Measurements from ENCODE around the gene RNF207. TPM values are rescaled to one million over a fixed set of nuclear protein-coding genes. Genes with fewer than 3 reads are reported as not detected.

The RNF207 gene
- total and polyA plus RNA-seq, 2 of the 8 experiments (the other 6 are each of a cell fraction or from before 2014, with no cell fraction given) = 3.9 to 5.4 TPM

- Histone ChIP-seq H3K4me3 (ENCODE audit: extremely low read depth in 1 of 4, insufficient read depth in 2 of 4, low read depth in 3 of 4, low read length in 4 of 4) (no peak overlapping the region), H3K56ac (replicated peaks; ENCODE audit: insufficient read length, low read depth, low read length) (no peak overlapping the region), H3K14ac (ENCODE audit: insufficient read length) (no peak overlapping the region), H3K27me3 (replicated peaks in 1 of 4; ENCODE audit: control insufficient read depth in 3 of 4, extremely low read depth in 1 of 4, insufficient read depth in 3 of 4, low read length in 3 of 4) (no peaks in the 10 kb centered on the region; a peak in 1 of 7 replicates), H3K36me3 (ENCODE audit: control insufficient read depth in 2 of 4, insufficient read depth in 4 of 4, low read length in 3 of 4) (no peaks in the 10 kb centered on the region), H4K91ac (replicated peaks; ENCODE audit: insufficient read length, low read length) (no peak overlapping the region), H2AFZ (ENCODE audit: low read length) (no peak overlapping the region), H3K23me2 (ENCODE audit: low read depth, low read length) (peaks cover 16% of the 10 kb centered on the region; the same call in 1 of the 2 replicates), H3K4me2 (ENCODE audit: insufficient read depth in 1 of 2, low read depth in 2 of 2, low read length in 2 of 2) (no peak overlapping the region), H3K23ac (ENCODE audit: insufficient read length) (no peak overlapping the region), H4K20me1 (replicated peaks in 1 of 2; ENCODE audit: control insufficient read depth in 1 of 2, insufficient read depth in 2 of 2, low read length in 2 of 2) (peaks cover 0 to 12% of the 10 kb centered on the region in 2 experiments), H3K27ac (ENCODE audit: low read depth, low read length) (no peak overlapping the region), H3K4ac (replicated peaks; ENCODE audit: insufficient read length, low read depth, low read length) (no peak overlapping the region), H3K9ac (replicated peaks in 1 of 4; ENCODE audit: extremely low read depth in 1 of 4, low read depth in 3 of 4, low read length in 3 of 4) (no peak overlapping the region), H2AK5ac (ENCODE audit: low read depth, low read length) (no peak overlapping the region), H2BK5ac (ENCODE audit: low read depth, low read length) (no peak overlapping the region), H2BK12ac (ENCODE audit: low read depth, low read length) (0 out of 2 replicates have a peak overlapping the region, but pooled peaks have one; percentile 50), H2BK120ac (replicated peaks; ENCODE audit: low read depth, low read length) (no peak overlapping the region), H3K79me2 (ENCODE audit: control insufficient read depth in 1 of 2, insufficient read depth in 2 of 2, low read length in 2 of 2) (no peaks in the 10 kb centered on the region), H2BK20ac (ENCODE audit: low read length) (no peak overlapping the region), H3K4me1 (replicated peaks in 1 of 4; ENCODE audit: control insufficient read depth in 3 of 4, insufficient read depth in 4 of 4, low read length in 3 of 4) (no peaks in the 10 kb centered on the region; a peak in 1 of 7 replicates), H4K5ac (ENCODE audit: insufficient read length, low read depth, low read length) (no peak overlapping the region), H3K18ac (ENCODE audit: extremely low read depth, low read length) (no peak overlapping the region), H4K8ac (ENCODE audit: extremely low read depth, insufficient read depth, low read length) (no peak overlapping the region), H2BK15ac (ENCODE audit: low read length) (no peak overlapping the region), H3K79me1 (ENCODE audit: low read depth, low read length) (no peaks in the 10 kb centered on the region), H3K9me3 (ENCODE audit: insufficient read depth in 2 of 2, low read depth in 1 of 2, low read length in 1 of 2) (no peaks in the 10 kb centered on the region)
- POLR2A ChIA-PET (ENCODE audit: partially characterized antibody) = interaction anchor here (1.5 kb wide), 1 partner anchor 14 kb away, joined by 4 read pairs; no protein-coding TSS in a partner anchor
- WGBS, 2 experiments (ENCODE audit: extremely low coverage in 1 of 2, insufficient coverage in 1 of 2, insufficient read length in 1 of 2, insufficient replicate concordance in 2 of 2, low coverage in 1 of 2, low lambda C conversion rate in 2 of 2, missing lambda C conversion rate in 1 of 2) = 84% methylated on average over 19 of the region's 19 CpGs; no CpG with 5 or more reads in 1 of the 2 experiments
- DNase-seq (ENCODE audit: low read depth in 1 of 2, low spot score in 2 of 2) (no peak), FAIRE-seq (no peak)
- CTCF ChIA-PET (ENCODE audit: partially characterized antibody) = interaction anchor here (0.7 to 5.4 kb wide), 22 partner anchors 9 to 131 kb away, joined by 3 to 40 read pairs (median 4); no protein-coding TSS in a partner anchor
- TF ChIP-seq USF2 (IDR thresholded peaks at IDR 0.05; ENCODE audit: low read length) (no peak), BCL11A (IDR thresholded peaks at IDR 0.05; ENCODE audit: low read depth in 2 of 2, low read length in 2 of 2) (no peak), NANOG (IDR thresholded peaks at IDR 0.05; ENCODE audit: insufficient read depth, low read depth, low read length, poor library complexity, severe bottlenecking) (no peak), POLR2AphosphoS5 (IDR thresholded peaks at IDR 0.05; ENCODE audit: low read depth, low read length) (no peak), ASH2L (IDR thresholded peaks at IDR 0.05; ENCODE audit: low read length) (no peak), MAX (IDR thresholded peaks at IDR 0.05) (no peak), GTF2F1 (IDR thresholded peaks at IDR 0.05; ENCODE audit: borderline replicate concordance, low read depth, low read length) (no peak), SIX5 (IDR thresholded peaks at IDR 0.05; ENCODE audit: low read depth, low read length) (no peak), TAF7 (optimal IDR thresholded peaks at IDR 0.05; ENCODE audit: borderline replicate concordance, low read depth, low read length) (no peak), SP4 (IDR thresholded peaks at IDR 0.05; ENCODE audit: low read length) (no peak), POU5F1 (IDR thresholded peaks at IDR 0.05; ENCODE audit: low read depth, low read length) (no peak), PHF8 (conservative IDR thresholded peaks at IDR 0.05; ENCODE audit: low read depth, low read length) (no peak), EZH2 (IDR thresholded peaks at IDR 0.05; ENCODE audit: low read depth, low read length, severe bottlenecking) (no peak)
Measured at GRCh38 chr1:6170742-6171201, 35.1 kb upstream of the RNF207 start.
